Esophagus muscularis mucosa (tissue), 4 donors: ENCODE measurements around the gene SLC35B4. TPM values are rescaled to one million over a fixed set of nuclear protein-coding genes. Genes with fewer than 3 reads are reported as not detected.

Experiments used
- DNase-seq: peaks from one replicate; pipeline ENCODE4 v3.0.0-alpha.2; 2017; ENCODE audit errors: extremely low spot score
- H3K27ac ChIP-seq, 4 donors: fragments of 200-600 bp; sonication (generic); replicated peaks in 1 of 4; 1 replicate in 3 of 4; 2 replicates in 1 of 4; pipeline ENCODE4 v1.5.1; 2016 to 2019; ENCODE audit warnings: mild to moderate bottlenecking in 1 of 4
- H3K27me3 ChIP-seq, 4 donors: fragments of 200-600 bp; sonication (generic); one replicate each; pipeline versions ENCODE4 v1.5.1 to v1.6.0; 2016 to 2019
- H3K36me3 ChIP-seq, 4 donors: fragments of 200-600 bp; sonication (generic); one replicate each; pipeline ENCODE4 v1.5.1; 2016 to 2019
- H3K4me1 ChIP-seq, 4 donors: fragments of 200-600 bp; sonication (generic); one replicate each; pipeline ENCODE4 v1.5.1; 2016 to 2019
- H3K4me3 ChIP-seq, 4 donors: fragments of 200-600 bp; sonication (generic); 1 replicate in 2 of 4; 2 replicates in 2 of 4; pipeline ENCODE4 v1.5.1; 2016 to 2019; ENCODE audit warnings: mild to moderate bottlenecking in 4 of 4, moderate library complexity in 1 of 4
- H3K9me3 ChIP-seq, 4 donors: fragments of 200-600 bp; sonication (generic); 1 replicate in 3 of 4; 2 replicates in 1 of 4; pipeline ENCODE4 v1.5.1; 2016 to 2019
- EP300 ChIP-seq: sonication (generic); formaldehyde crosslinking; IDR thresholded peaks from one replicate; pipeline ENCODE4 v1.6.1; 2017; ENCODE audit warnings: antibody characterized with exemption
- POLR2A ChIP-seq: fragments of 450-650 bp; IDR thresholded peaks from one replicate; pipeline ENCODE4 v1.6.1; 2017; ENCODE audit warnings: antibody characterized with exemption, moderate library complexity, mild to moderate bottlenecking, low read depth
- POLR2AphosphoS5 ChIP-seq, 2 donors: sonication (generic); formaldehyde crosslinking; IDR thresholded peaks; one replicate each; pipeline ENCODE4 v1.6.1; 2017; ENCODE audit warnings: antibody characterized with exemption in 2 of 2
- WGBS: methylation state at CpG from one replicate; pipeline ENCODE4 v1.1.5; 2018; 5-methylcytosine and 5-hydroxymethylcytosine counted together
- intact Hi-C: fragments of 100-400 bp; cut with DNase I; formaldehyde crosslinking; loops from one replicate; pipeline ENCODE4 v1.15.1; 2023
- total RNA-seq, 4 donors: library from RNA; depleted of rRNA; stranded (reverse); fragments of >200 nt; gene quantifications; one replicate each; pipeline versions ENCODE4 v1.1.0 to v1.2.1, GENCODE V29; 2016
- TF ChIP-seq, protein P1 (sequence below), 3 experiments: fragments of 200-600 bp in 2 of 3; fragments of 450-650 bp in 1 of 3; sonication (generic) in 2 of 3; IDR thresholded peaks; one replicate each; pipeline ENCODE4 v1.5.1; 2017 to 2019; ENCODE audit warnings: antibody characterized with exemption in 3 of 3, mild to moderate bottlenecking in 2 of 3, moderate library complexity in 1 of 3

The SLC35B4 gene
- total RNA-seq, 4 donors from 2014 or later = 6.6 to 8.6 (median 7.9) TPM

DNA sequence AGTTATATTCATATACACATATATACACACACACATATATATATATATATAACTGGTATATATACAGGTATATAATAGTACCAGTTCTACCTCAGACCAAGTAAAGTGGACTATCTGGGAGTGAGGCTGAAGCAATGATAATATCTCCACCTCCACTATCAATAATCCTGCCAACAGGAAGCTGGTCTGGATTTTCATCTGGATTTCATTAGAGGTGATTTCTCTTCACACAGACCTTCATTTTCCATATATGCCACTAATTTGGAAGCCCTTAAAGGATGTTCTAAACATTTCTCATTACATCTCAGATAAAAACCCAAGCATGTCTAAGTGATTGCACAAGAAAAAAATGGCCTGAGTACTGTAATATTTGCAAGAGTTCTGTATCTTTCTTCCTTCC is 1.7 kb upstream of the SLC35B4 start:
- no peak for TF ChIP-seq POLR2A
- no peak for TF ChIP-seq POLR2AphosphoS5 (IDR thresholded peaks at IDR 0.05)
- TF ChIP-seq, protein P1, sequence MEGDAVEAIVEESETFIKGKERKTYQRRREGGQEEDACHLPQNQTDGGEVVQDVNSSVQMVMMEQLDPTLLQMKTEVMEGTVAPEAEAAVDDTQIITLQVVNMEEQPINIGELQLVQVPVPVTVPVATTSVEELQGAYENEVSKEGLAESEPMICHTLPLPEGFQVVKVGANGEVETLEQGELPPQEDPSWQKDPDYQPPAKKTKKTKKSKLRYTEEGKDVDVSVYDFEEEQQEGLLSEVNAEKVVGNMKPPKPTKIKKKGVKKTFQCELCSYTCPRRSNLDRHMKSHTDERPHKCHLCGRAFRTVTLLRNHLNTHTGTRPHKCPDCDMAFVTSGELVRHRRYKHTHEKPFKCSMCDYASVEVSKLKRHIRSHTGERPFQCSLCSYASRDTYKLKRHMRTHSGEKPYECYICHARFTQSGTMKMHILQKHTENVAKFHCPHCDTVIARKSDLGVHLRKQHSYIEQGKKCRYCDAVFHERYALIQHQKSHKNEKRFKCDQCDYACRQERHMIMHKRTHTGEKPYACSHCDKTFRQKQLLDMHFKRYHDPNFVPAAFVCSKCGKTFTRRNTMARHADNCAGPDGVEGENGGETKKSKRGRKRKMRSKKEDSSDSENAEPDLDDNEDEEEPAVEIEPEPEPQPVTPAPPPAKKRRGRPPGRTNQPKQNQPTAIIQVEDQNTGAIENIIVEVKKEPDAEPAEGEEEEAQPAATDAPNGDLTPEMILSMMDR (IDR thresholded peaks at IDR 0.05) = no peak
- TF ChIP-seq EP300 = no peak
- DNase-seq = no peak
- Histone ChIP-seq H3K4me1 (peaks cover 5 to 16% (median 11%) of the 10 kb centered on the region in 4 donors), H3K36me3 (no peaks in the 10 kb centered on the region), H3K27ac (no peak overlapping the region), H3K9me3 (no peaks in the 10 kb centered on the region), H3K4me3 (no peak overlapping the region), H3K27me3 (no peaks in the 10 kb centered on the region)
- intact Hi-C loops = no loop called here

DNA sequence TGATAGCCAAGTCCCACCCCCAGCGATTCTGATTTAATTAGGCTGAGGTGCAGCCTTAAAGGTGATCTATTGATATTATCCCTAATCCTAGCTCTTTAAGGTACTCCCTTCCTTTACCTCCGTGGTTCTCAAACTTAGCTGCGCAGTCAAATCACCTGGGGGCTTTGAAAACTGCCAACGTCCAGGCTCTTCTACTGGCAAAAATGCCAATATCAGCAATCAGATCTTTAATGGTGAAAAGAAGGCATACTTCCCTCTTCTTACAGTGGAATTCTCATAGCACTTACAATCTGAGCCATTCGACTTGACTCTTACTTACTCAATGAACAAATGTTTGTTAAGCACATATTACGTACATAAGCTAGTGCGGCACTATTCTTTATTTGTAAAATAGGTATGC is 704 bp upstream of the SLC35B4 start:
- Histone ChIP-seq H3K27ac (peak overlapping the region; percentile 21 to 93 (median 83)), H3K27me3 (no peaks in the 10 kb centered on the region), H3K4me1 (peaks cover 5 to 16% (median 11%) of the 10 kb centered on the region in 4 donors), H3K9me3 (no peaks in the 10 kb centered on the region), H3K36me3 (peaks cover 0 to under 1% (median 0%) of the 10 kb centered on the region in 4 donors), H3K4me3 (peak overlapping the region; percentile 89 to 96 (median 92))
- WGBS = 67% methylated on average over 7 of the region's 7 CpGs
- DNase-seq = peak; percentile 2
- intact Hi-C loops = no loop called here
- TF ChIP-seq POLR2A = no peak
- TF ChIP-seq EP300 = no peak
- TF ChIP-seq POLR2AphosphoS5 (IDR thresholded peaks at IDR 0.05) = no peak
- TF ChIP-seq, protein P1 (IDR thresholded peaks at IDR 0.05) = no peak

GRCh38 chr7:134315679-134316538 is 821 bp downstream of the SLC35B4 start:
- peak; percentile 74 for DNase-seq
- WGBS = 23% methylated on average over 18 of the region's 20 CpGs
- intact Hi-C loops = no loop called here

DNA sequence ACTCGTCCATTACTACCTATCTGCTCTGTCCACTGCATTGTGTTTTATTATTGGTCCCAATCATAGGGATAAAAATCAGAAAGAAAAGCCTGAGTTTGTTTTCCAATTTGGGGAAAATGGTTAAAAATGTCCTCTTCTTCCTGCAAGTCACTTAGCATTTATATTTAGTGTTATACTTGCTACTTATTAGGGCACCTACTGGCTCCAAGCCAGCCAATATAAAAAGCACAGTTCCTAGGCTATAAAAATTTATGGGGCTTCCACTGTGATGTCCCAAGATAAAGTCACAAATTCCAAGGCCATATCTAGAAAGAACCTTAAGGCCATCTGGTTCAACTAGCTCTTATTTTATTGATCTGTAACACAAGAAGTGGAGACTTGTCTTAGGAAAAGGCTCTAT is 3.2 kb downstream of the SLC35B4 start:
- H3K36me3 ChIP-seq = peaks cover 0 to 4% (median 2%) of the 10 kb centered on the region in 4 donors
- no peak for DNase-seq
- no peak overlapping the region for H3K27ac ChIP-seq
- intact Hi-C loops = no loop called here
- no peak overlapping the region for H3K4me3 ChIP-seq
- 91% methylated on average over 1 of the region's 1 CpG for WGBS
- TF ChIP-seq EP300 (no peak), POLR2AphosphoS5 (IDR thresholded peaks at IDR 0.05) (no peak), POLR2A (no peak)
- TF ChIP-seq, protein P1 (IDR thresholded peaks at IDR 0.05) = no peak
- H3K27me3 ChIP-seq = no peaks in the 10 kb centered on the region
- H3K9me3 ChIP-seq = no peaks in the 10 kb centered on the region
- peaks cover 5 to 26% (median 13%) of the 10 kb centered on the region in 4 donors for H3K4me1 ChIP-seq

More at GRCh38 chr7:134315679-134316538, 821 bp downstream of the SLC35B4 start:
- peak overlapping the region; percentile 79 to 93 (median 88) for H3K27ac ChIP-seq
- peaks cover 0 to 4% (median 0%) of the 10 kb centered on the region in 4 donors for H3K36me3 ChIP-seq
- peak overlapping the region; percentile 89 to 96 (median 92) for H3K4me3 ChIP-seq
- peaks cover 5 to 16% (median 11%) of the 10 kb centered on the region in 4 donors for H3K4me1 ChIP-seq
- TF ChIP-seq POLR2A (no peak), EP300 (no peak), POLR2AphosphoS5 (IDR thresholded peaks at IDR 0.05) (no peak)
- TF ChIP-seq, protein P1 (IDR thresholded peaks at IDR 0.05) = no peak
- H3K27me3 ChIP-seq = no peaks in the 10 kb centered on the region
- H3K9me3 ChIP-seq = no peaks in the 10 kb centered on the region
